OCI-LY7 (cell line): Measurements from ENCODE around the gene SLC27A1. TPM values are rescaled to one million over a fixed set of nuclear protein-coding genes. Genes with fewer than 3 reads are reported as not detected.

Experiments
- BruUV-seq: library from RNA; stranded (reverse); fragments of 400-500 nt; replicated peaks from 2 replicates; lab custom pipeline; 2021; lab: Mats Ljungman, UMichigan
- CTCF ChIA-PET: fragments of 300-600 bp; sonication (Branson Sonifier 250); formaldehyde crosslinking; loops from one replicate; lab custom pipeline; 2022; ENCODE audit warnings: antibody characterized with exemption; ENCODE audit not compliant: unreplicated experiment; lab: Charles Lee
- POLR2A ChIA-PET: fragments of 300-600 bp; sonication (Branson Sonifier 250); formaldehyde crosslinking; loops from one replicate; lab custom pipeline; 2022; ENCODE audit warnings: antibody characterized with exemption; lab: Charles Lee
- DNase-seq: peaks from one replicate; pipeline ENCODE4 v3.0.0-alpha.2; 2015; ENCODE audit warnings: low spot score
- H2AFZ ChIP-seq: fragments of 200-600 bp; sonication (generic), shearing (Covaris generic); 2 replicates; pipeline ENCODE4 v1.6.1; 2014; ENCODE audit warnings: mild to moderate bottlenecking, antibody characterized with exemption, low read length, moderate library complexity
- H3K27ac ChIP-seq: fragments of 200-600 bp; sonication (generic); 2 replicates; pipeline ENCODE4 v1.5.1; 2014; ENCODE audit warnings: mixed run types, low read depth, mild to moderate bottlenecking, moderate library complexity, low read length, inconsistent platforms; ENCODE audit not compliant: poor library complexity, severe bottlenecking
- H3K36me3 ChIP-seq: fragments of 200-600 bp; sonication (generic); 2 replicates; pipeline ENCODE4 v1.6.1; 2014; ENCODE audit warnings: mild to moderate bottlenecking, antibody characterized with exemption, low read length, moderate library complexity, mixed read lengths; ENCODE audit not compliant: insufficient read depth
- H3K4me1 ChIP-seq: fragments of 200-600 bp; sonication (generic); 2 replicates; pipeline ENCODE4 v1.5.1; 2014; ENCODE audit warnings: mild to moderate bottlenecking, low read length; ENCODE audit not compliant: insufficient read depth, poor library complexity, severe bottlenecking
- H3K4me2 ChIP-seq: fragments of 200-600 bp; sonication (generic); 2 replicates; pipeline ENCODE4 v1.6.1; 2014; ENCODE audit warnings: mild to moderate bottlenecking, low read length
- H3K4me3 ChIP-seq: fragments of 200-600 bp; sonication (generic); 2 replicates; pipeline ENCODE4 v1.5.1; 2014; ENCODE audit warnings: mild to moderate bottlenecking, low read depth, low read length; ENCODE audit not compliant: poor library complexity, severe bottlenecking
- H3K79me2 ChIP-seq: fragments of 200-600 bp; sonication (generic); 2 replicates; pipeline ENCODE4 v1.6.1; 2016; ENCODE audit warnings: low read depth, mild to moderate bottlenecking, low read length, moderate library complexity, mixed read lengths; ENCODE audit not compliant: insufficient read depth
- H3K9me2 ChIP-seq: fragments of 200-600 bp; sonication (generic); 2 replicates; pipeline ENCODE4 v1.6.1; 2016; ENCODE audit warnings: mild to moderate bottlenecking, low read length, mixed read lengths; ENCODE audit not compliant: insufficient read depth
- H3K9me3 ChIP-seq: fragments of 200-600 bp; sonication (generic); 2 replicates; pipeline ENCODE4 v1.6.1; 2014; ENCODE audit warnings: mild to moderate bottlenecking, mixed run types, low read length, mixed read lengths
- H4K20me1 ChIP-seq: fragments of 200-600 bp; sonication (generic); 2 replicates; pipeline ENCODE4 v1.6.1; 2014; ENCODE audit warnings: mild to moderate bottlenecking, antibody characterized with exemption, low read length, moderate library complexity, mixed read lengths; ENCODE audit not compliant: insufficient read depth
- CTCF ChIP-seq: fragments of 200-600 bp; sonication (generic); conservative IDR thresholded peaks from 2 replicates; pipeline ENCODE4 v1.5.1; 2014; ENCODE audit warnings: mild to moderate bottlenecking, antibody characterized with exemption, low read length, moderate library complexity, mixed read lengths
- EZH2phosphoT487 ChIP-seq: fragments of 200-600 bp; sonication (generic); IDR thresholded peaks from 2 replicates; pipeline ENCODE4 v1.6.1; 2018; ENCODE audit warnings: low read depth, borderline replicate concordance, mild to moderate bottlenecking, mixed run types, antibody characterized with exemption, low read length, moderate library complexity, mixed read lengths
- intact Hi-C: fragments of 100-400 bp; cut with micrococcal nuclease; formaldehyde crosslinking; loops from one replicate; pipeline ENCODE4 v1.10.0; 2022; ENCODE audit not compliant: unreplicated experiment
- total RNA-seq, 2 experiments: library from RNA; depleted of rRNA in 1 of 2; stranded (reverse); fragments of >200 nt in 1 of 2; shearing (Covaris generic) in 1 of 2; gene quantifications; 2 replicates each; pipeline ENCODE4 v1.2.3, GENCODE V29; 2014 to 2022

The SLC27A1 gene
- total RNA-seq, 2 experiments from 2014 or later, result 2.5 to 3.2 TPM

GRCh38 chr19:17541184-17541759 lies 70.9 kb downstream of the SLC27A1 start:
- no peak overlapping the region for H3K4me2 ChIP-seq
- DNase-seq, result no peak
- H3K79me2 ChIP-seq, result no peaks in the 10 kb centered on the region
- intact Hi-C loops, result no loop called here
- no TSS peak for BruUV-seq
- no peak overlapping the region for H3K27ac ChIP-seq
- peaks cover 80% of the 10 kb centered on the region for H3K36me3 ChIP-seq
- H3K9me2 ChIP-seq, result no peaks in the 10 kb centered on the region
- TF ChIP-seq EZH2phosphoT487 (no peak), CTCF (no peak)
- POLR2A ChIA-PET, result interaction anchor here (0.6 kb wide), 1 partner anchor 1978 kb away, joined by 3 read pairs; no protein-coding TSS in a partner anchor
- no peaks in the 10 kb centered on the region for H3K9me3 ChIP-seq
- no peak overlapping the region for H2AFZ ChIP-seq
- no peak overlapping the region for H3K4me3 ChIP-seq
- no peaks in the 10 kb centered on the region for H4K20me1 ChIP-seq
- H3K4me1 ChIP-seq, result peaks cover 16% of the 10 kb centered on the region
- CTCF ChIA-PET, result no interaction called here

GRCh38 chr19:17542042-17542441 lies 71.7 kb downstream of the SLC27A1 start:
- Histone ChIP-seq H4K20me1 (no peaks in the 10 kb centered on the region), H3K27ac (no peak overlapping the region), H3K4me3 (no peak overlapping the region), H3K4me1 (peaks cover 16% of the 10 kb centered on the region), H3K9me3 (no peaks in the 10 kb centered on the region), H3K79me2 (no peaks in the 10 kb centered on the region), H2AFZ (no peak overlapping the region), H3K4me2 (no peak overlapping the region), H3K9me2 (no peaks in the 10 kb centered on the region), H3K36me3 (peaks cover 78% of the 10 kb centered on the region)
- intact Hi-C loops, result no loop called here
- TF ChIP-seq CTCF, result no peak
- TF ChIP-seq EZH2phosphoT487, result no peak
- POLR2A ChIA-PET, result interaction anchor here (0.6 kb wide), 1 partner anchor 1977 kb away, joined by 3 read pairs; no protein-coding TSS in a partner anchor
- no peak for DNase-seq
- CTCF ChIA-PET, result no interaction called here
- BruUV-seq, result no TSS peak

- H3K9me2 ChIP-seq, result no peaks in the 10 kb centered on the region
- peaks cover 74% of the 10 kb centered on the region for H3K36me3 ChIP-seq
- H4K20me1 ChIP-seq, result no peaks in the 10 kb centered on the region
- DNase-seq, result no peak
- no peaks in the 10 kb centered on the region for H3K79me2 ChIP-seq
- H3K4me2 ChIP-seq, result no peak overlapping the region
- POLR2A ChIA-PET, result no interaction called here
- no peak overlapping the region for H2AFZ ChIP-seq
- no peak overlapping the region for H3K27ac ChIP-seq
- CTCF ChIA-PET, result no interaction called here
- peaks cover 16% of the 10 kb centered on the region for H3K4me1 ChIP-seq
- intact Hi-C loops, result no loop called here
- no peaks in the 10 kb centered on the region for H3K9me3 ChIP-seq
- BruUV-seq, result no TSS peak
- H3K4me3 ChIP-seq, result no peak overlapping the region
- no peak for TF ChIP-seq EZH2phosphoT487
- no peak for TF ChIP-seq CTCF
These were observed 72.7 kb downstream of the SLC27A1 start for GRCh38 chr19:17542793-17543582.
